GM23338 (cell line): ENCODE results near the gene TRPC4. TPM values are rescaled to one million over a fixed set of nuclear protein-coding genes. Genes with fewer than 3 reads are reported as not detected.

Source experiments
- ATAC-seq: fragments of 200-7000 bp; cut with Tn5 transposase; 3 replicates; pipeline ENCODE4 v1.9.1; 2020
- DNase-seq: peaks from one replicate; pipeline ENCODE4 v3.0.0-alpha.2; 2015; ENCODE audit warnings: low spot score
- H2AFZ ChIP-seq: fragments of 200-600 bp; sonication (generic); 2 replicates; pipeline ENCODE4 v1.8.0; 2016; ENCODE audit warnings: antibody characterized with exemption, mild to moderate bottlenecking, moderate library complexity
- H3F3A ChIP-seq: fragments of 200-600 bp; sonication (generic); replicated peaks from 2 replicates; pipeline ENCODE4 v1.8.0; 2017; ENCODE audit warnings: antibody characterized with exemption, mixed run types, low read depth
- H3K27ac ChIP-seq: fragments of 200-600 bp; sonication (generic); 2 replicates; pipeline ENCODE4 v1.6.1; 2016; ENCODE audit warnings: low read depth
- H3K27me3 ChIP-seq: fragments of 200-600 bp; sonication (generic); 2 replicates; pipeline ENCODE4 v1.8.0; 2016; ENCODE audit warnings: mild to moderate bottlenecking, mixed run types, moderate library complexity; ENCODE audit not compliant: insufficient read depth
- H3K36me3 ChIP-seq: fragments of 200-600 bp; sonication (generic); 2 replicates; pipeline ENCODE4 v1.8.0; 2016; ENCODE audit warnings: mild to moderate bottlenecking; ENCODE audit not compliant: insufficient read depth
- H3K4me1 ChIP-seq: fragments of 200-600 bp; sonication (generic); 2 replicates; pipeline ENCODE4 v1.8.0; 2016; ENCODE audit warnings: mild to moderate bottlenecking, moderate library complexity; ENCODE audit not compliant: insufficient read depth
- H3K4me2 ChIP-seq: fragments of 200-600 bp; sonication (generic); 2 replicates; pipeline ENCODE4 v1.7.1; 2017; ENCODE audit warnings: mixed run types
- H3K4me3 ChIP-seq: fragments of 200-600 bp; sonication (generic); 2 replicates; pipeline ENCODE4 v1.6.1; 2016; ENCODE audit warnings: mixed run types
- H3K79me2 ChIP-seq: fragments of 200-600 bp; sonication (generic); replicated peaks from 2 replicates; pipeline ENCODE4 v1.8.0; 2017; ENCODE audit warnings: mild to moderate bottlenecking; ENCODE audit not compliant: insufficient read depth
- H3K9me2 ChIP-seq: fragments of 200-600 bp; sonication (generic); 2 replicates; pipeline ENCODE4 v1.8.0; 2017; ENCODE audit not compliant: insufficient read depth
- H4K20me1 ChIP-seq: fragments of 200-600 bp; sonication (generic); replicated peaks from 2 replicates; pipeline ENCODE4 v1.8.0; 2017; ENCODE audit warnings: mild to moderate bottlenecking; ENCODE audit not compliant: insufficient read depth
- H3K27ac Mint-ChIP-seq: 2 replicates; pipeline ENCODE4 v1.8.0; 2020; ENCODE audit warnings: inconsistent platforms, mild to moderate bottlenecking, moderate library complexity, mixed read lengths
- H3K27me3 Mint-ChIP-seq: 3 replicates; pipeline ENCODE4 v1.8.0; 2022; ENCODE audit warnings: low read depth, mild to moderate bottlenecking, moderate library complexity, mixed read lengths, inconsistent platforms; ENCODE audit not compliant: insufficient read depth, poor library complexity
- H3K36me3 Mint-ChIP-seq: 3 replicates; pipeline ENCODE4 v1.8.0; 2021; ENCODE audit warnings: low read depth, mild to moderate bottlenecking, inconsistent platforms, moderate library complexity, mixed read lengths
- H3K4me1 Mint-ChIP-seq: 3 replicates; pipeline ENCODE4 v1.8.0; 2020; ENCODE audit warnings: mild to moderate bottlenecking, inconsistent platforms, mixed read lengths
- H3K4me3 Mint-ChIP-seq: 3 replicates; pipeline ENCODE4 v1.8.0; 2021; ENCODE audit warnings: moderate library complexity, mild to moderate bottlenecking, inconsistent platforms, mixed read lengths
- H3K9me3 Mint-ChIP-seq: 3 replicates; pipeline ENCODE4 v1.8.0; 2020; ENCODE audit warnings: moderate library complexity, mild to moderate bottlenecking, inconsistent platforms, mixed read lengths
- CTCF ChIP-seq, 2 experiments: fragments of 200-600 bp in 1 of 2; sonication (generic) in 1 of 2; conservative IDR thresholded peaks; 2 replicates each; pipeline versions ENCODE4 v1.5.1 to v1.6.1; 2016 to 2017; ENCODE audit warnings: antibody characterized with exemption in 2 of 2, low read depth in 2 of 2, mild to moderate bottlenecking in 2 of 2, moderate library complexity in 1 of 2
- POLR2AphosphoS5 ChIP-seq: IDR thresholded peaks from 2 replicates; pipeline ENCODE4 v1.6.1; 2016; ENCODE audit warnings: antibody characterized with exemption, low read depth
- STAT1 ChIP-seq: IDR thresholded peaks from one replicate; pipeline ENCODE4 v1.6.1; 2016; ENCODE audit warnings: antibody characterized with exemption; ENCODE audit not compliant: unreplicated experiment
- ZNF114 ChIP-seq: fragments of 250-450 bp; sonication (Bioruptor Pico); IDR thresholded peaks from 2 replicates; pipeline ENCODE4 v1.5.0; 2020; ENCODE audit warnings: mild to moderate bottlenecking, moderate library complexity
- ZNF331 ChIP-seq: fragments of 250-450 bp; sonication (Bioruptor Pico); IDR thresholded peaks from 2 replicates; pipeline ENCODE4 v1.5.0; 2020; ENCODE audit warnings: low read depth, mild to moderate bottlenecking, moderate library complexity
- ZNF462 ChIP-seq: fragments of 250-450 bp; sonication (Bioruptor Pico); IDR thresholded peaks from 2 replicates; pipeline ENCODE4 v1.5.0; 2020; ENCODE audit warnings: mild to moderate bottlenecking, moderate library complexity
- polyA plus RNA-seq: library from polyadenylated mRNA; unstranded; fragments of >200 nt; fragmentation: Nextera tagmentation; extraction: Ambion mirVana; gene quantifications from 2 replicates; pipeline ENCODE4 v1.2.1, GENCODE V29; 2016
- total RNA-seq: library from RNA; depleted of rRNA; stranded (reverse); fragments of >200 nt; shearing (Covaris generic); gene quantifications from 2 replicates; pipeline ENCODE4 v1.2.3, GENCODE V29; 2014

The TRPC4 gene
- total and polyA plus RNA-seq, 2 experiments from 2014 or later = 1.1 to 2.1 TPM

- H3K27me3 ChIP-seq = no peaks in the 10 kb centered on the region
- no peaks in the 10 kb centered on the region for H3K4me1 ChIP-seq
- H3K79me2 ChIP-seq = no peaks in the 10 kb centered on the region
- H3K9me3 Mint-ChIP-seq = no peaks in the 10 kb centered on the region
- no peak overlapping the region for H3K27ac ChIP-seq
- no peaks in the 10 kb centered on the region for H3K36me3 Mint-ChIP-seq
- H3K9me2 ChIP-seq = no peaks in the 10 kb centered on the region
- no peak overlapping the region for H3K4me3 ChIP-seq
- no peak overlapping the region for H3K27ac Mint-ChIP-seq
- no peaks in the 10 kb centered on the region for H4K20me1 ChIP-seq
- no peak for ATAC-seq
- no peak overlapping the region for H2AFZ ChIP-seq
- no peaks in the 10 kb centered on the region for H3K27me3 Mint-ChIP-seq
- TF ChIP-seq ZNF462 (CRISPR knock-in tag) (no peak), STAT1 (no peak), ZNF331 (CRISPR knock-in tag) (no peak), ZNF114 (CRISPR knock-in tag) (no peak), POLR2AphosphoS5 (no peak), CTCF (conservative IDR thresholded peaks at IDR 0.05; ENCODE audit: low read depth in 2 of 2) (no peak)
- no peaks in the 10 kb centered on the region for H3F3A ChIP-seq
- no peak overlapping the region for H3K4me3 Mint-ChIP-seq
- no peak overlapping the region for H3K4me2 ChIP-seq
- no peaks in the 10 kb centered on the region for H3K36me3 ChIP-seq
- H3K4me1 Mint-ChIP-seq = no peaks in the 10 kb centered on the region
- DNase-seq = no peak
Observed at GRCh38 chr13:37627428-37627827, 242.1 kb downstream of the TRPC4 start.
